ENCODE data around the gene CADM1. TPM values are rescaled to one million over a fixed set of nuclear protein-coding genes. Genes with fewer than 3 reads are reported as not detected.

Gene CADM1
- total RNA-seq, 1 experiment from 2014 or later = 12.9 TPM

DNA sequence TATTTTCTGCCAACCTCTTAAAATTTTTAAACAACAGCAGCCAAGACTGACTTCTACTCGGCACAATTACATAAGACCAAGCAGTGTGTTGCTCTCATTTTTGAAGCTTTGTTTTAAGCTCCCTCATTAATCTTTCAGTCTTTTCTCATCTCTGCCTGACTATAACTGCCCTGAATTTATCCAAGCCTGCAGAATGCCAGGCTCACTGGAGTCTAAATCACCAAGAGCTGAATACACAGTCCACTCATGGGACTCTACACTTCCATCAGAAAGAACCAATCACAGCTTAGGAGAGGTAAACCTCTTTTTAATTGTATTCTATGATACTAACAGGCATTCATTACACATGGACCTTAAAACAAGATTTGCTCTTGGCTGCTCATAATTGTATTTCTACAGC, 178.7 kb downstream of the CADM1 start:
- no peak overlapping the region for H3K4me3 ChIP-seq (ENCODE audit: low read depth, low read length, poor library complexity, severe bottlenecking)

DNA sequence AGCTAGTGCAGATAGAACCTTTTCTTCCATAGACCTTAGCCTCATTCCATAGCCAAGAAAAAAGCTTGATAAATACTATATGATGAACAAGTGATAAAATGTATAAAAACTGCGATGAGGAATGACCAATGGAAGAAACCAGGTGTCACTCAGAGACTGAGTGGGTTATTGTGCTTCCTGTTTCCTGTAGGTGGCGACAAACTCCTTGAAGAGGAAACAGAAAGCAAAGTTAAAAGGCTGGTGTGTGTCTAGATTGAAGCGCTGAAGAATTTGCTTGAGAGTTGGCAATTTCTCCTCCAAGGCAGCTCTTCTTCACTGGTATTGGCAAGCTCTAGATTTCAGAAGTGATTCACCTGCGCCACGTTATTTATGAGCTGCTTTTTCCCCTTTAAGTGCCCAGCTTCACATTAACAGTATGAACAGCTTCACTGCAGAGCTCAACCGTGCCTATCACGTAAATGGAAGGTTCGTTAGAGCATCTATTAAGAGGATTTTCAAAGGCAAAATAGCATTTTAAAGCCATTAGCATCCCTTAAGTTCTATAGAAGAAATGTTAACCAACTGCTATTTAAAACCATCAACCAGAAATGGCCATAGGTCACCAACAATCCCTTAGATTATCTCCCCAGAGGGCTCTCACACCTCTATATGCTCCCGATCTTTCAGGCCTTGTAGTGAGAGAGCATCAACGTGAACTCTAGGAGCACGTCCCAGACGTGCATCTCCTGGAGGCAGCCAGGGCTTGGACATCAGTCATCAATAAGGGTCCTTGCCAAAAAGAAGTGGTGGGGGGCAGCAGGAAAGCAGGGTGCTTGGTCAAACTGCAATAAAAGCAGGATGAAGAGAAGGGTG, 179.4 kb downstream of the CADM1 start:
- BruUV-seq (replicated peaks) = no TSS peak
- ChIA-PET POLR2A (ENCODE audit: low non-redundant PET) (no interaction called here), CTCF (interaction anchor here (0.5 to 1.0 kb wide), 3 partner anchors 15 to 1367 kb away, joined by 3 to 5 read pairs (median 4); no protein-coding TSS in a partner anchor)
- no peak for TF ChIP-seq EZH2 (IDR thresholded peaks at IDR 0.05; ENCODE audit: borderline replicate concordance, low read depth, low read length, poor library complexity, severe bottlenecking)
- TF ChIP-seq, protein P1, sequence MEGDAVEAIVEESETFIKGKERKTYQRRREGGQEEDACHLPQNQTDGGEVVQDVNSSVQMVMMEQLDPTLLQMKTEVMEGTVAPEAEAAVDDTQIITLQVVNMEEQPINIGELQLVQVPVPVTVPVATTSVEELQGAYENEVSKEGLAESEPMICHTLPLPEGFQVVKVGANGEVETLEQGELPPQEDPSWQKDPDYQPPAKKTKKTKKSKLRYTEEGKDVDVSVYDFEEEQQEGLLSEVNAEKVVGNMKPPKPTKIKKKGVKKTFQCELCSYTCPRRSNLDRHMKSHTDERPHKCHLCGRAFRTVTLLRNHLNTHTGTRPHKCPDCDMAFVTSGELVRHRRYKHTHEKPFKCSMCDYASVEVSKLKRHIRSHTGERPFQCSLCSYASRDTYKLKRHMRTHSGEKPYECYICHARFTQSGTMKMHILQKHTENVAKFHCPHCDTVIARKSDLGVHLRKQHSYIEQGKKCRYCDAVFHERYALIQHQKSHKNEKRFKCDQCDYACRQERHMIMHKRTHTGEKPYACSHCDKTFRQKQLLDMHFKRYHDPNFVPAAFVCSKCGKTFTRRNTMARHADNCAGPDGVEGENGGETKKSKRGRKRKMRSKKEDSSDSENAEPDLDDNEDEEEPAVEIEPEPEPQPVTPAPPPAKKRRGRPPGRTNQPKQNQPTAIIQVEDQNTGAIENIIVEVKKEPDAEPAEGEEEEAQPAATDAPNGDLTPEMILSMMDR (conservative IDR thresholded peaks at IDR 0.05; ENCODE audit: low read depth, low read length) = peak; percentile 85
- peak; percentile 77 for DNase-seq (ENCODE audit: low spot score)
- H3K36me3 ChIP-seq (ENCODE audit: insufficient read depth, low read length, poor library complexity, severe bottlenecking) = no peaks in the 10 kb centered on the region
- H3K27me3 ChIP-seq (replicated peaks; ENCODE audit: insufficient read depth, low read depth, low read length, poor library complexity) = no peaks in the 10 kb centered on the region
- H3K4me1 ChIP-seq (ENCODE audit: insufficient read depth, low read length, poor library complexity, severe bottlenecking) = no peaks in the 10 kb centered on the region
- H3K4me3 ChIP-seq (ENCODE audit: low read depth, low read length, poor library complexity, severe bottlenecking) = no peak overlapping the region
- intact Hi-C loops (cut with micrococcal nuclease; ENCODE audit: unreplicated experiment) = loop anchor here (5.0 to 10.0 kb wide), 5 partner anchors 553 to 1317 kb away; no protein-coding TSS in a partner anchor
- H3K27ac ChIP-seq (ENCODE audit: low read depth, low read length, poor library complexity, severe bottlenecking) = no peak overlapping the region
- H3K9me3 ChIP-seq (ENCODE audit: low read depth, low read length, poor library complexity, severe bottlenecking) = no peaks in the 10 kb centered on the region

More for the DNA sequence above, 178.7 kb downstream of the CADM1 start:
- intact Hi-C loops (cut with micrococcal nuclease; ENCODE audit: unreplicated experiment) = loop anchor here (10.0 kb wide), 1 partner anchor 1169 kb away; no protein-coding TSS in a partner anchor
- DNase-seq (ENCODE audit: low spot score) = no peak
- POLR2A ChIA-PET (ENCODE audit: low non-redundant PET) = no interaction called here
- Histone ChIP-seq H3K9me3 (ENCODE audit: low read depth, low read length, poor library complexity, severe bottlenecking) (no peaks in the 10 kb centered on the region), H3K36me3 (ENCODE audit: insufficient read depth, low read length, poor library complexity, severe bottlenecking) (no peaks in the 10 kb centered on the region), H3K27ac (ENCODE audit: low read depth, low read length, poor library complexity, severe bottlenecking) (no peak overlapping the region), H3K27me3 (replicated peaks; ENCODE audit: insufficient read depth, low read depth, low read length, poor library complexity) (no peaks in the 10 kb centered on the region), H3K4me1 (ENCODE audit: insufficient read depth, low read length, poor library complexity, severe bottlenecking) (no peaks in the 10 kb centered on the region)
- TF ChIP-seq, protein P1 (conservative IDR thresholded peaks at IDR 0.05; ENCODE audit: low read depth, low read length) = no peak
- no peak for TF ChIP-seq EZH2 (IDR thresholded peaks at IDR 0.05; ENCODE audit: borderline replicate concordance, low read depth, low read length, poor library complexity, severe bottlenecking)
- no TSS peak for BruUV-seq (replicated peaks)
- CTCF ChIA-PET = no interaction called here

DNA sequence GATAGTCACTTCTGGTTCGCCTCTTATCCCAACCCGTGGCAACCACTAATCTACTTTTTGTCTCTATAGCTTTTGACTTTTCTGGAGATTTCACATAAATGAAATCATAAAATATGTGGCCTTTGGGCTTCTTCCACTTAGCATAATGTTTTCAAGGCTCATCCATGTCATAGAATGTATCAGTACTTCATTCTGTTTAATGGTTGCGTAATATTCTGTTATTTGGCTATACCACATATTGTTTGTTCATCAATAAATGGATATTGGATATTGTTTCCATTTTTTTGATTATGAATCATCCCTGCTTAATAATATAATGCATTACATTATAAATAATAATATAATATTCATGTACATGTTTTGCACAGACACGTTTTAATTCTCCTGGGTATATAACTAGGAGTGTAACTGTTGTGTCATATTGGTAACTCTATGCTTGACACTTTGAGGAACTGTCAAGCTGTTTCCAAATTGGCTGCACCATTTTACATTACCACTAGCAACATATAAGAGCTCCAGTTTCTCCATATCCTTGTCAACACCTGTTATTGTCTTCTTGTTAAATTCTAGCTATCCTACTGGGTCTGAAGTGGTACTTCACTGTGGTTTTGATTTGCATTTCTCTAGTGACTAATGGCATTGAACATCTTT, 181.5 kb downstream of the CADM1 start:
- no peaks in the 10 kb centered on the region for H3K9me3 ChIP-seq (ENCODE audit: low read depth, low read length, poor library complexity, severe bottlenecking)
- no peaks in the 10 kb centered on the region for H3K27me3 ChIP-seq (replicated peaks; ENCODE audit: insufficient read depth, low read depth, low read length, poor library complexity)
- H3K27ac ChIP-seq (ENCODE audit: low read depth, low read length, poor library complexity, severe bottlenecking) = no peak overlapping the region
- no peaks in the 10 kb centered on the region for H3K4me1 ChIP-seq (ENCODE audit: insufficient read depth, low read length, poor library complexity, severe bottlenecking)
- CTCF ChIA-PET = no interaction called here
- TF ChIP-seq, protein P1 (conservative IDR thresholded peaks at IDR 0.05; ENCODE audit: low read depth, low read length) = no peak
- TF ChIP-seq EZH2 (IDR thresholded peaks at IDR 0.05; ENCODE audit: borderline replicate concordance, low read depth, low read length, poor library complexity, severe bottlenecking) = no peak
- no peaks in the 10 kb centered on the region for H3K36me3 ChIP-seq (ENCODE audit: insufficient read depth, low read length, poor library complexity, severe bottlenecking)
- H3K4me3 ChIP-seq (ENCODE audit: low read depth, low read length, poor library complexity, severe bottlenecking) = no peak overlapping the region
- intact Hi-C loops (cut with micrococcal nuclease; ENCODE audit: unreplicated experiment) = loop anchor here (5.0 to 10.0 kb wide), 5 partner anchors 550 to 1320 kb away; no protein-coding TSS in a partner anchor
- POLR2A ChIA-PET (ENCODE audit: low non-redundant PET) = no interaction called here
- DNase-seq (ENCODE audit: low spot score) = no peak
- BruUV-seq (replicated peaks) = no TSS peak
